Hippocampal formation (tissue), 2 donors: ENCODE data around the gene ZBTB20.

Experiments used
- DNase-seq, 2 donors: peaks; one replicate each; lab custom pipeline; 2025; lab: John Stamatoyannopoulos, UW

Gene ZBTB20

DNA sequence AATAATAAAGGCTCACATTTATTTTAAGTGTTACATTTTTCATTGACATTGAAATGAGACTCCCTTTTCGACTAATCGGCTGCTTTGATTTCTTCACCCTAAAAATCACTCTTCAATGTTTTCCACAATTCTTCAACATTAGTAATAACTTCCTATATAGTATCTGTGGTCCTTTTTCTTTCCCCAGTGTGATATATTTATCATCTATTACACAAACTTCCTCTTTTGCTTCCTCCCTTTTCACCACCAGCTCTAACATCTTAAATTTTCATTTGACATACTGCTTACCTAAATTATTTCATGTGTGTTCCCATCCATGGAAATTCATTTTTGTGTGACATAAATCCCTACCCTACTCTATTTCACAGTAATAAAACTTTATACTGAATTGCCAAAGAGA lies 608.9 kb downstream of the ZBTB20 start:
- DNase-seq, result no peak

DNA sequence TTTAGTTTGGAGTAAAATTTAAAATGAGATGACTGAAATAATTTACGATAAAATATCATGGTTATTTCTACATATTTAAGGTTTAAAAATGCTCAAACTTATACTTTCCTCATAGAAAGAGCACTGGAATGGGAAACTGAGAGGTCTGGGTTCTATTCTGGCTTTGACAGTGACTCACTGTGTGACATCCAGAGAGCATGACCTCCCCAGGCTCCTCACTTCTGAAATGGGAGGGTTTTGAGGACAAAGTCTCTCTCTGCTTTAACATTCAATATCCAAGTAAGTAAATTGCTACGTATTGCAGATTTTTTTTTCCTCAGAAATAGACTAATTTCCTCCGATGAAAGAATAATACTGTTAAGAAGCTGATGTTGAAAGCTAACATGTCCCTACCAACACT lies 618.6 kb downstream of the ZBTB20 start:
- no peak for DNase-seq

DNA sequence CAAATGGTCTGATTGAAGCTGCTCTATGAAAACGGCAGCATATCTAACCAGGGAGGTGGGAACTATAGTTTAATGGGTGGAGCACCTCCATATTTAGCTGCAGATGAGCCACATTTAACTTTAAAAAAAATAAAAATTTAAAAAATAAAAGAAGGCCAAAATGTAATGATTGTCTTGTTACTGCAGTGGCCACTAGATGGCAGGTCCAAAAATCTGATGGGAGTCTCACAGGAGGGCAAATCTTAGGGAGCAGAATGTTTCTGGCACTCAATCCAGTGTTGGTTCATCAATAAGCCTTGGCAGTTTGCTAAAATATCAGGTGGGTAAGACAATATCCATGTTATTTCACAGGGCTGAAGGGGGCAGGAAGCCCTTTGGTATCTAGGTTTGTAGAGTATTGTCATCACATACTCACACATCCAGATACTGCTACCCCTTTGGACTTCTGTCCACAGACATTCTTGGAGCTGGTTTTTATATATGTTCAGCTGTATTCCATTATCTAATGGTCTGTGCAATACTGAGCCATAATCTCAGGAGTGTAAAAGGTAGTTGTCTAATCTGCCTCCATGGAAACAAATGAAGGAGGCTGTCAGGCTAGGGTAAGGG lies 619.9 kb downstream of the ZBTB20 start:
- DNase-seq, result no peak

DNA sequence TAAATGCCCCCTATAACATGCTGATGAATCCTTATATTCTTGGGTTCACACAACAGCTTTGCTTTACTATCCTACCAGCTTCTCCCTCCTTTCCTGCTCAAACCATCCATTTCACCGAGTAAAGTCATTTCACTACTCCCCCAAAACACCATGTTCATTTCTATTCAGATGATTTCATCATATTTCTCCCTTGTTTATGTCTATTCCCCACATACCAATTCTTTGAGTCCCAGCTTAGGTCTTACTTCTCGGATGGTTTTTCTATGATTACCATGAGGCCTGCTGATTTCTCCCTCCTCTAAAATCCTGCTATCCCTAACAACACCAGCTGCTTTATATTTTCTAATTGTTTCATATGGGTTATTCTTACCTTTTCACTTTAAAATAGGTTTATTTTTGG lies 621.8 kb downstream of the ZBTB20 start:
- DNase-seq, result no peak

DNA sequence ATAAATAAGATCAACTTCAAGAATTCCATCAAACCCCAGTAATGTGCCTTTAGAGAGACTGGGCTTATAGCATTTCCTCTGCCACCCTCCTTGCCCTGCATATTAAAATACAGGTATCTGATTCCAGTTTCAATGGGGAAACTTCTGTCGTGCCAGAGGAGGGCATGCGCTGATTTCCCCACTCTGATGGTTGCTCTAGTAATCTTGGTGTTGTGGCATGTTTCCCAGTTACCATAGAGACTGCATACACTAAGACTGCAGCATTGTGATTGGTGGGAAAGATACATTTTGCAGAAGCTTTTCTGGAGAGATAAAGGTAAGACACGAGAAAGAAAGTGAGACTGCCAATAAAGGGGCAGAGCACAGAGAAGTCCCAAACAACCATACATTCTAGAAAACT lies 627.7 kb downstream of the ZBTB20 start:
- no peak for DNase-seq

DNA sequence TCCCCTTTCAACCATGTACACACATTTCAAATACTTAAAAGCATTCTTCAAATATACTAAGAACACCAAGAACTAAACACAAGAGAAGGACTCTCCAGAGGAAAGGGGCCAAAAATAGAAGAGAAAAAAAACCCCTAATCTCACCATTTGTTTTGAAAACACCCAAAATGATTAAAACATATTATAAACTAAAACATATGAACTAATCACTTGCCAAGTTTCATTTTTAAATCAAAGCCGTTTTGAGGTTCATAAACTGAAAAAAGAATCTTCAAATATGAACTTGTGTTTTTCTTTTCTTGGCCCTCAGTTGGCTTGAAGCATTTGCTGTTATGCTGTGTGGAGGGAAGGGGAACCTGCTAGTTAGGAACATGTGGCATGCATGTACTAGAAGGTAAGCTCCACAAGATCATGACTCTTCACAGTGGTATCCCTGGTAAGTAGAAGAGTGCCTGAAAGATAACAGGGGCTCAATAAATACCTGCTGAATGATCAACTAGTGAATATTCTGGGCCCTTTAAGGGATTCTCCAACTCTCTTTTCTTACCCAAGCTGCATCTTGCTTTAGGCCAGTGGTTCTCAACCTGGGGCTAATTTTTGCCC lies 628.8 kb downstream of the ZBTB20 start:
- DNase-seq, result no peak

DNA sequence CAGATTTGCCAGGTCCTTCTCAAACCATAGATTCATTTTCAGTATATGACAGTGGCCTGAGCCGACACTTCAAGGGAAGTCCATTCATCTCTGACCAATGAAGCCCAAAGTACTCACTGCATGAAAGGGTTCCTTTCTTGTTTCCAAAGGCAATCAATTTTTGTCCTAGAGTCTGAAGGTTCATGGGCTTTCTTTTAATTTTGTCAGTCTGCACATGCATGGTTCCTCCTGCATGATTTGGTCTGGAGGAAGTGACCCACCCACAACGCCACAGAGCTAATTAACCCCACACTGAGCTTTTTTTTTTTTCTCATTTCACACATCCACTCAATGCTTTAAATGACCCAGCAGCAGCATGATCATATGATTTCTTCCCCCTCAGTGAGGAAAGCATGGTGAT lies 636.9 kb downstream of the ZBTB20 start:
- no peak for DNase-seq

DNA sequence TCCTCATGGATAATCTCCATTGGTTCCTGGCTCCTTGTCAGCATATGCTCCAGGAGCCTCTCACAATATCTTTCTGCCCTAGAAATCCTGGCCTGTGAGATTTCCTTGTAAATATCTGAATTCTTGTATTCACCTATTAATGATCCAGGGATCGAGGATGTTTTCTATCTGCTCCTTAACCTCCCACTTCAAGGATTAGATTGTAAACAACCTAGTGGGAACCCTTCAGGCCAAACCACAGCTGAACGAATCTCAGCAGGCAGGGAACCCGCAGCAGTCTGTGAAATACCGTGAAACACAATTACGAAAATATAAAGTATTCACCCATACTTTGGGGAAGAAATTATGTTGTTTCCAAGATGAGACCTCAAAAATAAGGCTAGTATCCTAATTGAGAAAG lies 637.3 kb downstream of the ZBTB20 start:
- DNase-seq, result no peak

DNA sequence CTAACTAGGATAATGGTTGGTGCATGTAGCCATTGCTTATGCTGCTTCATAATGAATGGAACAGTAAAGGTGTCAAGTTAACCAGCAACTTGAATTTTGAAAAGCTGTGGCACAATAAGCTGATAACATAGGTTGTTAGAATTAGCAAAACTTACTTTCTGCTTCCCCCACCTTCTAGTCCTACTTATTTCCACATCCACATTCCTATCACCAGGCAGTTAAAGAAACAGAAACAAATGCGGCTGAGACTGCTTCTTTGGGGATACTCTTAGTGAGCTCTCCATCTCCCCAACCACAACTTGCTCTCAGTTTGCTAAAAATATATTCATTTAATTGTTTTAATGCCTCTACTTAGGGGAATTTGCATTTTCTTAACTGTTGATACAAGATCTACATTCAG lies 638.1 kb downstream of the ZBTB20 start:
- no peak for DNase-seq

DNA sequence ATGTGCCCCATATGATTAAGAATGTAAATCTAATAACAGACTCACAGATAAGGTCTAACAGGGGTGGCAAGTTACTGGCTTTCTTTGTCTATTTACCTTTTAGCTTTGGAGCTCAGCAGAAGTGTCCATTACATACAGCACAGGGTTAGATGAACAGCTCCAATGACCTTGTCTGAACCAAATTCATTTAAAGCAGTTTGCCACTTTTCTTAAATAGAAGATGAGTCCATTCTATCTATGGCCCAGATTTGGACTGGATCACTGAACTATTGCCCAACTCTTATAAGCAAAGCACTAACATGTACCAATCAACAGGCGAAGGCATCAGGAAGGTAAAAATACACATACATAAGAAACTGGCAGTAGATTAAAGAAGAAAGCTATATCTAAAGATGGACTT lies 638.9 kb downstream of the ZBTB20 start:
- DNase-seq, result no peak

DNA sequence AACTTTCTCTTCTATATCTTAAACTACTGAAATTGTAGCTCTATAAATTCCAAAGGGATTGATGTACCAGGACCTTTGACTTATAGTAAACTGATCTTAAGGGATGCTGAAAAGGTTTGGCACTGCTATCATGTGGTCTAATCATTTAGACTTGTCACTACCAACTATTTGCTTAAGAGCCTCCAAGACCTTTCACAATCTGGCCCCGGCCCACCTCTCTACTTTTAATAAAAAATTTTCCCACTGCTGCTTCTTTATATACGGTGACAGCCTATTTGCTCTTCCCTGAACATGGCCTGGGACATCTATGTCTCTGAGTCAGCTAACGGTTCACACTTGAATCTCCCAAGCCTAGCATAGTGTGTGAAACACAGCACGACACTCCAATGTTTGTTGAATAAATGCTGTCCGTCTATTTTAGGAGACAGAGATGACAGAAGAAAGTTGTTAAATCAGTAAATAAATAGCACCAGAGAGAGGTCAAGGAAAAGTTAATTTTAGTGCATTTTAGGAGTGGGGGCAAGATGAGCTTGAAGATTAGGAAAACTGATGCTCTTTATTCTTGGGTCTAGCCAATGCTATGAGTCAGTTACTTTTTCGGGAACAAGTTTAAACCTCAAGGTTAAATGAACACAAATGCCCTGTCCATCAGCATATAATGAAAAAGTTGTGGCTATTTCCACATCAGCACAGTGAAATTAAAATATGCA lies 640.3 kb downstream of the ZBTB20 start:
- no peak for DNase-seq

DNA sequence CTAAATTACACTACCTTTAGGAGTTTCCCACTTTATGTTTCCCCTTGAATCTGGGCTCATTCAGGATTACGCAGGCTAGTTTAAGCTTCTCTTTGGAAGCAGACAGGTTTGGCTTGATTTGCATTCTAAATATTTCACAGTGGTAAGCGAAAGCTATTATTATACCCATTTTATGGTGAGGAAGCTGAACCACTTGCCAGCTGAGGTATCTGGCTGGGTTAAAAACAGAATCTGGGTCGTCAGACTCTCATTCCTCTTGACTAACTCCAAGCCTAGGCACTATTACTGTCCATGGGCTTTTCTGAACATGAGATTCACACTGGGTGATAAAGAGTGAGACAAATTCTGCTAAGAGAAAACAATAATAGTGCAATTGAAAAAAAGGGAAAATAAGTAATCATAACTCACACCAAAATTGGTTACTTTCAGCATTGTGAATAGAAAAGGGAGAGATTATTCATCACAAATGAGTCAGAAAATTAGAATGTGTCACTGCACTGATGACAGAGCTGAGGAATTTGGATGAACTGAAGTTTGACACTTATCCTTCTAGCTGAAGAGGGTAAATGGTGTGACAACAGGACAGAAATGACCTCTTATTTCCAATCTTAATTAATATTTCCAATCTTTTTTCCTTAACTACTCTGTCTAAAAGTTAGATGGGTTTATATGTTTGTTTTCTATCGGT lies 642.0 kb downstream of the ZBTB20 start:
- no peak for DNase-seq

DNA sequence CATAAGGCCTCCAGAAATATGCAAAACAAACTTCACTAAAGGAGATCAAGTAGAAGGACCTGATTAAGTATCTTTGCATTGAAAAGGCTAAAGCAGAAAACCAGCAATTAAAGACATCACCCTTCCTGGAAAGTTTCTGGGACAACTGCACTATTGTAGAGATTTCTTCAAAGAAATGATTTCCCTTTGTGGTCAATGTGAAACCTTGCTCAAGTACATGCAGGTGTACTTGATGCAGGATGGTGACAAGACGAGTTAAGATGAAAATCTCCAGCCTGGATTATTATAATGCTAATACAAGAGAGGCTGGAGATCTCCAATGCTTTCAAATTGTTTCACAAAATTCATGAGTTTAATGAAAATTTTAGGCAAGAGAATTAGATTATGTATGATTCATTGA lies 644.9 kb downstream of the ZBTB20 start:
- DNase-seq, result no peak

DNA sequence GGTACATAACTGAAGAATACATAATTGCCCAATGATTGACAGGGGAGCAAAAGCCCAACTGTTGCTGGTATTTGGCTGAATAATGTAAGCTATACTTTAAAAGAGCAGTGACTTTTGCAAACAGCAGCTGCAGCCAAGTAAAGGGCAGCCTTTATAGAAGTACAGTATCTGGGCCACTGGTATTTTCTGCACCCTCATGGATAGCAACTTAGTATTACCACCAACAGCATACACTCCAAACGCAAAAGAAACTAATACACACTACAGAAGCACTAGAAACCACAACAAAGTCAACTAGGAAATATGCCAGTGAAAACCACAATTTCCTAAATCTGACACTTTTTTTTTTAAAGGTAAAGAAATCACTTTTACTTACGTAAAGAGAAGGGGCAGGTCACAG lies 647.1 kb downstream of the ZBTB20 start:
- DNase-seq, result no peak

DNA sequence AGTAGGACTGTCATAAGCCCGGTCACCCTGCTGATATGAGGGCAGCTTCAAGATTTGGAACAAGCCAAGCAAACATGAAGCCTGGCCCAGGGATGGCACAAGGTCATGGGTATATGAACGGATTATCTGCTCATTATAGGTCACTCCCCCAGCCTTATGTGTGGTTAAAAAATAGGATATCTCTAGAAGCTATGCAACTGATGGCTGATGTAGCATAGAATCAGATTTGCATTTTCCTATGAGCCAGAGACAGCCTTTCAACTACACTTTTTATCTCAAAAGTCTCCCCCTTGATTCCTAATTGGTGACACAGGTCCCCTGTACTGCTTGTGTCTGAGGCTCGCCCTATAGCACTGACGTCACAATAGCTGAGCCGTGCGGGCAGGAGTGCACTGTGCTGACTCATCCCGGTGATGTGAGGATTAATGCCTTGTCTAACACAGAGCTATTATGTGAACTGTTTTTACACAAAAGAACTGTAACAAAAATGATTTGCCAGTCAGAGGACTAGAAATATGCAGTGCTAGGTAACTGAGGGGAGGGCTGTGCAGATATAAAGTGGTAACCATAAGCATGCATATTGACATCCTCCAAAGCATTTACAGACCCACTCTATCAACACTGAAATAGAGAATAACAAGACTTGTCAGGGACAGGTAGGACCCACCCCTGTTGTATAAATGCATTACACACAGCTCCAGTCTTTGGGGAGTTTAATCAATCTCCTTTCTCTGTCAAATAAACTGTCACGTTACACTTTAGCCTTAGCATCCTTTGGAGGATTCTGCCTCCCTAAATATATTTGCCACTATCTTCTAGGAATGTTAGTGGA lies 648.3 kb downstream of the ZBTB20 start:
- DNase-seq, result no peak

DNA sequence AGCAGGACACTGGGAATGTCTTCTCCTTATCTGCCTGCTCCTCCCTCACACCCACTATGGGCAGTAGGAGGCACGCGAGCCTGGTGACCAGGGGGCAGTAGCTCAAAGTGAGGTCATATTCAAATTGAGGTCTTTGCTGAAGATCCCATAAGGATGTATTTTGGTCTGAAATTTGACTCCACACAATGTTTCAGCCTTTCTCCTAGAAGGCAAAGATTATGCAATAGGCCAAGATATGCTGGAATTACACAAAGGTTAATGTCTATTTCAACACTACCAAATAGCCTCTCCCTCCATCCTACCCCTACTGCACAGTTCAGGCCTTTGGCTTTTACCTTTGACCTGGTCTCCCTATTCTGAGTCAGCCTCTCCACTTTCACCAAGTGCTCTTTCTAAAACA lies 650.2 kb downstream of the ZBTB20 start:
- no peak for DNase-seq

DNA sequence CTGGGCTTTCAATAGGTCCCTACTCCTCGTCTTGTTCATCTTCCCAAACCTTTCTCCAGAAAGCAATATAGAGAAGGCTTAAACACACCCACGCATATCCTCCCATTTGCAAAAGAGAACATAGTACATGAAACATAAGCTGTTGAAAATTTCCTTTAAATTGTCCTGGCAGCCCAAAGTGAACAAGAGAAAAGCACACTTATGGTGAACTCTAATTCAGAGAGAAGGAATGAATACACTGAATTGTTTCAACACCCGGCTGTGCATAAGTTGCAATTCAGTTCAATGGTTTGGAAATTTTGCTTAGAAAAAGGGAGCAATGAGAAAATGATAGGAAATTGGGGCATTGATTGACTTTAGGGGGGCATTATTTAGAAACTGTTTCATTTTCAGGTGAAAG lies 650.6 kb downstream of the ZBTB20 start:
- no peak for DNase-seq

DNA sequence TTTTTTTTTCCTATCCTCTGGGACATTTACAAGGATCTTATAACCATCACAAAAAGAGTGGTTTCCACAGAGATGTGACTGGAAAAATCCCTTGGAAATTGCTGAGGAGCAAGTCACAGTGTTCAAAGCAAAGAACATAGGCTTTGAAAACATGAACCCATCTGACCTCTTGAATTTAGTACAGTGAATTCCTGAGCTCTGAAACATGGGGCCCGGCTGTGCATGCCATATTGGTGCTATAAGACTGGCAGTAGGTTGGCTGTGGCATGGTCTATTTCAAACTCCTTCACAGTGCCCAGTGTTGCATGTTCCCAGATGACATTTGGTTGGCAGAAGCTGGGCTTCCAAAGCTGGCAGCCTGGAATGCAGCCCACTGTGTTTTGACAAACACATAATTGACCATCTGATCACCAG lies 651.1 kb downstream of the ZBTB20 start:
- no peak for DNase-seq

DNA sequence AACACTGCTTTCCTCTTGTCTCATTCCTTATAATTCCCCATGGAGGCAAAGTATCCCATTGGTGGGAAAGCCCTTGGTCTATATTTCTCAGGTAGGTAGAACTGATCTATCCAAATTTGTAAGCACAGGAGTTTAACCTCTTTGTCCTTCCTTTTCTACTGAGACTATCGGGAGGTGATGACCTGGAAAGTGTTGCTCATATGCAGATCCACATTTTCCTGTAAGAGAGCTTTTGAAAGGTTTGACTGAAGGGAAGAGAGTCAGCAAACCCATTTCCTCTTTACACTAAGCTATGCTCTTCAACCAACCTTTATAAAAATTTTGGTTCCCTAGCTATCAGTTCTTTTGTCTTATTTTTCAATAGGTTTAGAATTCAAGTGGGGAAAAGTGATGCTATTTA lies 652.6 kb downstream of the ZBTB20 start:
- no peak for DNase-seq

DNA sequence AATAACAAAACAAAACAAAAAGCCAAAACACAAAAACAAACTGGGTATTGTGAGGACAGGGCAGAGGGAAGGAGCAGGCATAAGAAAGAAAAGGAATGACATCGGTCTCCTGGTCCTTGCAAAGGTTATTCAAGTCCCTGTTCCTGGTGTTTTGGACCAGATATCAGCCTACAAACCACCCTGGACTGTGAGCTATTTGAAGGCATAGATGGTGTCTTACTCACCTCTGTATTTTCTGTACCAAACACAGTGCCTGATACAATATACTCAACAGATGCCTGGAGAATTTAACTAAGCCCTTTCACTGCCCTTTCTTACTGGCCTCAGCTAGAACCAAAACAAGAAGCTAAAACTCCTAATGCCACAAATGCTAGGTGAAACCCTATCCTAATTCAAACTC lies 656.3 kb downstream of the ZBTB20 start:
- no peak for DNase-seq

DNA sequence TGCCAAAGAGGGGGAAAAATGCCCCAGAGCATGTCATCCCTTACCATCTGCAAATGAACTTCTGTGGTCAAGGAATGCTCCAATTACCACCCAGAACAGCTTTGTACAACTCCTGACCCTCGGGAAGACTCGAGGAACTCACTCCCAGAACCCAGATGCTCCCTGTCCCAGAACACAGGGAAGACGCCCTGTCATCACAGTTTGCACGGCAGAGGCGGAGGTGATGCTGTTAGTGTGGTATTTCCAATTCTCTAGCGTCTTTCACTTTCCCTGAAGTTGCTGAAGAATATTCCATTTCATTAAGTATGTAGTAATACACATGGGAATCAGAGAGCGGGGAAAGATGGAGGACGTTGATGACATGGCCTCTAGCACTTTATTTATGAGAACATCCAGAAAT lies 659.6 kb downstream of the ZBTB20 start:
- no peak for DNase-seq

DNA sequence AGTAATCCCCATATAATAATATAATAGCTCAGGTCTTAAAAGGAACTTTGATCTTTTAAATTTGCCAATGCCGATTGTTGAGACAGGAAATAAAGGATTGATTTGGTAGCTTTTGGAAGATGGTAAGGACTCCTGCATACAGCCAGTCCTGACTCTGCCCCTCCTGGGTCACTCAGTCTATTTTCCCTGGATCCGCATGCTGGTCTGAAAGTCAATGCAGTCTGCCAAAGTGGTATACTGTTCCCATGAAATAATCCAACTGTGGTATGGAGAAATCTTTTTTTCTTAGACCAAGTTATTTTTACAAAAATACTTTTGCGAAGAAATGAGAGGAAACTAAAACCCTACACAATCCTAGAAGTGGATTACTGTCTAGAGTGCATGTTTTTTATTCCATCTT lies 662.2 kb downstream of the ZBTB20 start:
- DNase-seq, result no peak
